Body of pancreas (tissue), 4 donors: Measurements from ENCODE around the gene NDFIP1. TPM values are rescaled to one million over a fixed set of nuclear protein-coding genes. Genes with fewer than 3 reads are reported as not detected.

Source experiments
- ATAC-seq: fragments of 150-250 bp; one replicate; pipeline ENCODE4 v1.9.1; 2016
- DNase-seq, 4 donors: peaks; one replicate each; pipeline ENCODE4 v3.0.0-alpha.2; 2019
- H3K27ac ChIP-seq, 4 donors: fragments of 200-600 bp; sonication (generic); 1 replicate in 3 of 4; 2 replicates in 1 of 4; pipeline versions ENCODE4 v1.5.1 to v1.6.1; 2016 to 2019; ENCODE audit warnings: mild to moderate bottlenecking in 1 of 4, mixed read lengths in 1 of 4, moderate library complexity in 1 of 4
- H3K27me3 ChIP-seq, 2 donors: fragments of 200-600 bp; sonication (generic); one replicate each; pipeline ENCODE4 v1.6.0; 2016; ENCODE audit warnings: mild to moderate bottlenecking in 1 of 2
- H3K36me3 ChIP-seq, 2 donors: fragments of 200-600 bp; sonication (generic); replicated peaks in 1 of 2; 2 replicates each; pipeline ENCODE4 v1.5.1; 2016; ENCODE audit warnings: low read depth in 2 of 2; ENCODE audit not compliant: insufficient read depth in 1 of 2
- H3K4me1 ChIP-seq: fragments of 200-600 bp; sonication (generic); one replicate; pipeline ENCODE4 v1.6.0; 2016
- H3K4me3 ChIP-seq, 2 donors: fragments of 200-600 bp; sonication (generic); 1 replicate in 1 of 2; 2 replicates in 1 of 2; pipeline ENCODE4 v1.5.1; 2016 to 2019
- H3K9me3 ChIP-seq, 3 donors: fragments of 200-600 bp; sonication (generic); 1 replicate in 2 of 3; 2 replicates in 1 of 3; pipeline ENCODE4 v1.5.1; 2016
- CTCF ChIP-seq, 7 experiments: fragments of 450-650 bp in 4 of 7; fragments of 200-600 bp in 3 of 7; sonication (generic) in 3 of 7; IDR thresholded peaks; one replicate each; pipeline ENCODE4 v1.5.1; 2016 to 2019; ENCODE audit warnings: antibody characterized with exemption in 7 of 7
- POLR2A ChIP-seq, 3 donors: fragments of 450-650 bp; IDR thresholded peaks; one replicate each; pipeline ENCODE4 v1.6.1; 2016; ENCODE audit warnings: antibody characterized with exemption in 3 of 3, mild to moderate bottlenecking in 2 of 3
- WGBS, 2 donors: methylation state at CpG; one replicate each; pipeline ENCODE4 v1.1.5; 2017; 5-methylcytosine and 5-hydroxymethylcytosine counted together
- intact Hi-C: fragments of 100-400 bp; cut with DNase I; formaldehyde crosslinking; loops from one replicate; pipeline ENCODE4 v1.15.1; 2023
- total RNA-seq, 2 donors: library from RNA; depleted of rRNA; stranded (reverse); fragments of >200 nt; gene quantifications; one replicate each; pipeline ENCODE4 v1.1.0, GENCODE V29; 2016

NDFIP1 gene
- total RNA-seq, 2 donors from 2014 or later: 39.7 to 58.3 TPM

- TF ChIP-seq POLR2A (IDR thresholded peaks at IDR 0.05) (no peak), CTCF (IDR thresholded peaks at IDR 0.05) (no peak)
Measured at GRCh38 chr5:142122121-142122520, 13.5 kb downstream of the NDFIP1 start.

DNA sequence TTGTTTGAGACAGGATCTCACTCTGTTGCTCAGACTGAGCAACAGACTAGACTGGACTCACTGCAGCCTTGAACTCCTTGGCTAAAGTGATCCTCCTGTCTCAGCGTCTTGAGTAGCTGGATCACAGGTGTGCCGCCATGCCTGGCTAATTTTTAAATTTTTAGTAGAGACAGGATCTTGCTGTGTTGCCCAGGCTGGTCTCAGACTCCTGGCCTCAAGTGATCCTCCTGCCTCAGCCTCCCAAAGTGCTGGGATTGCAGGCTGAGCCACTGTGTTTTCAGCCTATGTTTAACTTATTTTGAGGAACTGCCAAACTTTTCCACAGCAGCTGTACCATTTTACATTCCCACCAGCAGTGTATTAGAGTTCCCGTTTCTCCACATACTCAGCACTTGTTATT, 16.8 kb downstream of the NDFIP1 start:
- WGBS, 2 donors: 95 to 96% methylated on average over 3 of the region's 3 CpGs
- TF ChIP-seq CTCF (IDR thresholded peaks at IDR 0.05) (no peak), POLR2A (IDR thresholded peaks at IDR 0.05) (no peak)
- no peak for DNase-seq
- H3K27ac ChIP-seq: no peak overlapping the region
- peaks cover 28% of the 10 kb centered on the region for H3K4me1 ChIP-seq
- intact Hi-C loops: no loop called here
- no peak overlapping the region for H3K4me3 ChIP-seq
- H3K36me3 ChIP-seq: peaks cover 0 to 2% of the 10 kb centered on the region in 2 donors
- H3K27me3 ChIP-seq: no peaks in the 10 kb centered on the region
- ATAC-seq: no peak
- H3K9me3 ChIP-seq: no peaks in the 10 kb centered on the region

More at GRCh38 chr5:142122121-142122520, 13.5 kb downstream of the NDFIP1 start:
- intact Hi-C loops: no loop called here
- Histone ChIP-seq H3K27me3 (no peaks in the 10 kb centered on the region), H3K27ac (no peak overlapping the region), H3K36me3 (peaks cover 0 to 2% of the 10 kb centered on the region in 2 donors), H3K4me1 (peaks cover 27% of the 10 kb centered on the region), H3K9me3 (no peaks in the 10 kb centered on the region), H3K4me3 (no peak overlapping the region)
- DNase-seq (no peak), ATAC-seq (no peak)
- WGBS, 2 donors: 0 to 43% methylated on average over 1 of the region's 1 CpG

GRCh38 chr5:142125963-142126362, 17.4 kb downstream of the NDFIP1 start:
- DNase-seq (no peak), ATAC-seq (no peak)
- peaks cover 0 to 2% of the 10 kb centered on the region in 2 donors for H3K36me3 ChIP-seq
- no peaks in the 10 kb centered on the region for H3K9me3 ChIP-seq
- peaks cover 28% of the 10 kb centered on the region for H3K4me1 ChIP-seq
- intact Hi-C loops: no loop called here
- no peak overlapping the region for H3K4me3 ChIP-seq
- no peak overlapping the region for H3K27ac ChIP-seq
- TF ChIP-seq CTCF (IDR thresholded peaks at IDR 0.05) (no peak), POLR2A (IDR thresholded peaks at IDR 0.05) (no peak)
- no peaks in the 10 kb centered on the region for H3K27me3 ChIP-seq

- WGBS, 2 donors: 34 to 38% methylated on average over 3 of the region's 3 CpGs
- intact Hi-C loops: no loop called here
- ATAC-seq (no peak), DNase-seq (no peak)
- peaks cover 0 to 8% of the 10 kb centered on the region in 2 donors for H3K36me3 ChIP-seq
- peaks cover 24% of the 10 kb centered on the region for H3K4me1 ChIP-seq
- H3K27ac ChIP-seq: no peak overlapping the region
- H3K4me3 ChIP-seq: no peak overlapping the region
- TF ChIP-seq POLR2A (IDR thresholded peaks at IDR 0.05) (no peak), CTCF (IDR thresholded peaks at IDR 0.05) (no peak)
- H3K27me3 ChIP-seq: no peaks in the 10 kb centered on the region
- no peaks in the 10 kb centered on the region for H3K9me3 ChIP-seq
Measured at GRCh38 chr5:142128675-142129208, 20.2 kb downstream of the NDFIP1 start.

- ATAC-seq: no peak
- Histone ChIP-seq H3K9me3 (no peaks in the 10 kb centered on the region), H3K4me3 (no peak overlapping the region), H3K36me3 (peaks cover 0 to 8% of the 10 kb centered on the region in 2 donors), H3K27ac (no peak overlapping the region), H3K4me1 (peaks cover 22% of the 10 kb centered on the region), H3K27me3 (no peaks in the 10 kb centered on the region)
- TF ChIP-seq CTCF (IDR thresholded peaks at IDR 0.05) (no peak), POLR2A (IDR thresholded peaks at IDR 0.05) (no peak)
- intact Hi-C loops: no loop called here
- DNase-seq: no peak
- WGBS, 2 donors: 64 to 75% methylated on average over 11 of the region's 11 CpGs
Measured at GRCh38 chr5:142129446-142130066, 21.0 kb downstream of the NDFIP1 start.
